Sigmoid colon (tissue), 7 donors: ENCODE measurements around the gene CASZ1. TPM values are rescaled to one million over a fixed set of nuclear protein-coding genes. Genes with fewer than 3 reads are reported as not detected.

ENCODE experiments used
- DNase-seq: peaks from one replicate; pipeline ENCODE4 v3.0.0-alpha.2; 2019
- H3K27ac ChIP-seq, 4 donors: fragments of 200-600 bp; sonication (generic); one replicate each; pipeline ENCODE4 v1.5.1; 2016 to 2019; ENCODE audit warnings: mild to moderate bottlenecking in 1 of 4
- H3K27me3 ChIP-seq, 3 donors: fragments of 200-600 bp; sonication (generic); one replicate each; pipeline ENCODE4 v1.5.1; 2019; ENCODE audit warnings: mild to moderate bottlenecking in 1 of 3
- H3K36me3 ChIP-seq, 4 donors: fragments of 200-600 bp; sonication (generic); one replicate each; pipeline ENCODE4 v1.5.1; 2016 to 2019
- H3K4me1 ChIP-seq, 4 donors: fragments of 200-600 bp; sonication (generic); one replicate each; pipeline ENCODE4 v1.5.1; 2017 to 2019
- H3K4me3 ChIP-seq, 4 donors: fragments of 200-600 bp; sonication (generic); one replicate each; pipeline ENCODE4 v1.5.1; 2017 to 2019; ENCODE audit warnings: mild to moderate bottlenecking in 2 of 4, moderate library complexity in 1 of 4
- H3K9me3 ChIP-seq, 4 donors: fragments of 200-600 bp in 3 of 4; sonication (generic) in 3 of 4; one replicate each; pipeline versions ENCODE4 v1.5.1 to v1.6.1; 2013 to 2019
- CTCF ChIP-seq, 4 experiments: fragments of 450-650 bp in 3 of 4; fragments of 200-600 bp in 1 of 4; IDR thresholded peaks; one replicate each; pipeline ENCODE4 v1.5.1; 2016 to 2019; ENCODE audit warnings: antibody characterized with exemption in 4 of 4, mild to moderate bottlenecking in 3 of 4, moderate library complexity in 2 of 4
- EP300 ChIP-seq, 4 donors: sonication (generic); formaldehyde crosslinking; IDR thresholded peaks; one replicate each; pipeline ENCODE4 v1.6.1; 2017; ENCODE audit warnings: antibody characterized with exemption in 4 of 4
- POLR2A ChIP-seq, 2 donors: fragments of 450-650 bp; IDR thresholded peaks; one replicate each; pipeline ENCODE4 v1.6.1; 2016; ENCODE audit warnings: antibody characterized with exemption in 2 of 2, mild to moderate bottlenecking in 2 of 2, moderate library complexity in 2 of 2
- POLR2AphosphoS5 ChIP-seq, 4 donors: sonication (generic); formaldehyde crosslinking; IDR thresholded peaks; one replicate each; pipeline ENCODE4 v1.6.1; 2017; ENCODE audit warnings: antibody characterized with exemption in 4 of 4
- WGBS, 2 donors: extraction: QIAGEN DNeasy Blood & Tissue Kit; methylation state at CpG; one replicate each; pipeline ENCODE4 v1.1.7; 2013; 5-methylcytosine and 5-hydroxymethylcytosine counted together
- intact Hi-C: fragments of 100-400 bp; cut with DNase I; formaldehyde crosslinking; loops from one replicate; pipeline ENCODE4 v1.15.1; 2023
- polyA plus RNA-seq, 3 donors: library from polyadenylated mRNA; stranded (reverse); fragments of 200-250 nt; gene quantifications; one replicate each; pipeline ENCODE4 v1.2.3, GENCODE V29; 2013
- total RNA-seq, 4 donors: library from RNA; depleted of rRNA; stranded (reverse); fragments of >200 nt; gene quantifications; one replicate each; pipeline ENCODE4 v1.1.0, GENCODE V29; 2016
- donor health status: healthy with polysubstance abuse.
- donor health status: Bipolar disorder and iron deficiency.
- donor health status: healthy.

Gene CASZ1
- total and polyA plus RNA-seq, 7 donors, result 4.2 to 47.9 (median 23.6) TPM

GRCh38 chr1:10825592-10825991, 29.1 kb upstream of the CASZ1 start:
- intact Hi-C loops, result no loop called here
- Histone ChIP-seq H3K4me1 (no peaks in the 10 kb centered on the region), H3K27ac (no peak overlapping the region), H3K9me3 (no peaks in the 10 kb centered on the region), H3K27me3 (peaks cover 0 to 6% (median 5%) of the 10 kb centered on the region in 3 donors), H3K4me3 (no peak overlapping the region), H3K36me3 (no peaks in the 10 kb centered on the region)
- no peak for TF ChIP-seq POLR2A (IDR thresholded peaks at IDR 0.05)
- TF ChIP-seq POLR2AphosphoS5 (IDR thresholded peaks at IDR 0.05), result no peak
- no peak for TF ChIP-seq EP300 (IDR thresholded peaks at IDR 0.05)
- no peak for TF ChIP-seq CTCF (IDR thresholded peaks at IDR 0.05)
- WGBS, 2 donors, result 77 to 82% methylated on average over 6 of the region's 6 CpGs
- no peak for DNase-seq

- WGBS, 2 donors, result 58 to 73% methylated on average over 19 of the region's 19 CpGs
- no peak for DNase-seq
- Histone ChIP-seq H3K9me3 (no peaks in the 10 kb centered on the region), H3K4me1 (no peaks in the 10 kb centered on the region), H3K4me3 (no peak overlapping the region), H3K27ac (no peak overlapping the region), H3K36me3 (no peaks in the 10 kb centered on the region), H3K27me3 (peaks cover 0 to 6% (median 5%) of the 10 kb centered on the region in 3 donors)
- intact Hi-C loops, result no loop called here
- TF ChIP-seq EP300 (IDR thresholded peaks at IDR 0.05) (no peak), CTCF (IDR thresholded peaks at IDR 0.05) (no peak), POLR2AphosphoS5 (IDR thresholded peaks at IDR 0.05) (no peak), POLR2A (IDR thresholded peaks at IDR 0.05) (no peak)
These were observed 28.5 kb upstream of the CASZ1 start for GRCh38 chr1:10824821-10825540.

- DNase-seq, result no peak
- H3K9me3 ChIP-seq, result no peaks in the 10 kb centered on the region
- WGBS, 2 donors, result 63 to 80% methylated on average over 14 of the region's 14 CpGs
- H3K27me3 ChIP-seq, result peaks cover 0 to 6% (median 5%) of the 10 kb centered on the region in 3 donors
- no peak overlapping the region for H3K4me3 ChIP-seq
- intact Hi-C loops, result no loop called here
- H3K4me1 ChIP-seq, result no peaks in the 10 kb centered on the region
- H3K36me3 ChIP-seq, result no peaks in the 10 kb centered on the region
- no peak overlapping the region for H3K27ac ChIP-seq
- no peak for TF ChIP-seq POLR2AphosphoS5 (IDR thresholded peaks at IDR 0.05)
- no peak for TF ChIP-seq CTCF (IDR thresholded peaks at IDR 0.05)
- no peak for TF ChIP-seq POLR2A (IDR thresholded peaks at IDR 0.05)
- TF ChIP-seq EP300 (IDR thresholded peaks at IDR 0.05), result no peak
These were observed 26.6 kb upstream of the CASZ1 start for GRCh38 chr1:10823000-10823401.

- Histone ChIP-seq H3K4me1 (no peaks in the 10 kb centered on the region), H3K9me3 (no peaks in the 10 kb centered on the region), H3K27ac (no peak overlapping the region), H3K36me3 (no peaks in the 10 kb centered on the region), H3K4me3 (no peak overlapping the region), H3K27me3 (peaks cover 0 to 6% (median 5%) of the 10 kb centered on the region in 3 donors)
- WGBS, 2 donors, result 90 to 92% methylated on average over 2 of the region's 2 CpGs
- intact Hi-C loops, result no loop called here
- DNase-seq, result no peak
- TF ChIP-seq EP300 (IDR thresholded peaks at IDR 0.05), result no peak
- no peak for TF ChIP-seq CTCF (IDR thresholded peaks at IDR 0.05)
- no peak for TF ChIP-seq POLR2A (IDR thresholded peaks at IDR 0.05)
- no peak for TF ChIP-seq POLR2AphosphoS5 (IDR thresholded peaks at IDR 0.05)
These were observed 24.9 kb upstream of the CASZ1 start for GRCh38 chr1:10821388-10821787.

- 81 to 84% methylated on average over 7 of the region's 7 CpGs for WGBS, 2 donors
- TF ChIP-seq POLR2AphosphoS5 (IDR thresholded peaks at IDR 0.05), result no peak
- TF ChIP-seq EP300 (IDR thresholded peaks at IDR 0.05), result no peak
- TF ChIP-seq POLR2A (IDR thresholded peaks at IDR 0.05), result no peak
- no peak for TF ChIP-seq CTCF (IDR thresholded peaks at IDR 0.05)
- Histone ChIP-seq H3K4me1 (no peaks in the 10 kb centered on the region), H3K27me3 (peaks cover 0 to 5% (median 1%) of the 10 kb centered on the region in 3 donors), H3K4me3 (no peak overlapping the region), H3K9me3 (no peaks in the 10 kb centered on the region), H3K27ac (no peak overlapping the region), H3K36me3 (no peaks in the 10 kb centered on the region)
- intact Hi-C loops, result no loop called here
- DNase-seq, result no peak
These were observed 24.0 kb upstream of the CASZ1 start for GRCh38 chr1:10820422-10820821.
